ENCODE results near the gene LAMA2. TPM values are rescaled to one million over a fixed set of nuclear protein-coding genes. Genes with fewer than 3 reads are reported as not detected.

Gene LAMA2
- polyA plus RNA-seq, 1 donor from 2014 or later = 2.5 TPM

DNA sequence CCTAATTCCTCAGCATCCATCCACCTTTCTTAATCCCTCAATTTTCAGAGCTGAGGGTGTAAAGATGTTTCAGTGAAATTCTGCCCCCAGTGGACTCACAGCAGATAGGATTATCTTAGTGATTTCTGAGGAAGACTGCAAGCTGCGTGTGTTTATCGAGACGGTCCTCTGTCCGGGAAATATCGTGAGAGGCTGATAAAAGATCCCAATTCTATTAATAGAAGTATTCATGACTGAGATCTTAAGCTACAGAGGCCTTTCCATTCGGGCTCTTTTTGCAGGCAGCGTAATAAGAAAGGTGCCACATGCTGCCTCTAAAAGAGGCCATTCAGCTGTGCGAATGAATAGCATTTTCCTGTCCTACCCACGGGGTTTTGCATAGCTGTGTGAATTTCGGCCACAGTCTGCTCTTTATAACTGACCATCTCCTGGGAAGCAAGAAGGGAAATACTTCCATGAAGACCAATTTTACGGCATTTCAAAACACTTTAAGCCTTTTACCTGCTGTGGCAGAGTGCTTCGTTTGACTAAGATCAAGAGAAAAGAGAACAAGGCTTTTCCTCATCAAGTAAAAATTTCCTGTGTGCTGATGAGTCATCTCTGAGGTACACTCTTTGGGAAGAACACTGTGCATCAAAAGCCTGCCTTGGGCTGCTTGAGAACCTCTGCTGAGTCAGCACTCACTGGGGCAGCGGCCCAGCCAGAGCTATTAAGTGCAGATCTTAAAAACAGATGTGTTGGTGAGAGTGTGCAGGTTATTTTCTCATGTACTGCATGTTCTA, 618.2 kb downstream of the LAMA2 start:
- H4K20me1 ChIP-seq (ENCODE audit: insufficient read depth) = no peaks in the 10 kb centered on the region
- H3K4me2 ChIP-seq (ENCODE audit: low read length) = no peak overlapping the region
- H3K9ac ChIP-seq (ENCODE audit: low read length) = peak overlapping the region; percentile 31
- H3K9me3 ChIP-seq (ENCODE audit: low read length) = no peaks in the 10 kb centered on the region
- H3K36me3 ChIP-seq (ENCODE audit: insufficient read depth, low read length) = no peaks in the 10 kb centered on the region
- H3K9me2 ChIP-seq (ENCODE audit: insufficient read depth, low read length) = no peaks in the 10 kb centered on the region
- no peak overlapping the region for H2AFZ ChIP-seq (ENCODE audit: low read depth, low read length)
- H3K27me3 ChIP-seq (ENCODE audit: insufficient read depth, low read depth, low read length) = no peaks in the 10 kb centered on the region
- H3K79me2 ChIP-seq (replicated peaks; ENCODE audit: insufficient read depth, low read length) = no peaks in the 10 kb centered on the region
- no peaks in the 10 kb centered on the region for H3F3A ChIP-seq (ENCODE audit: insufficient read depth, low read length, poor library complexity, severe bottlenecking)
- peak overlapping the region; percentile 11 for H3K4me3 ChIP-seq (ENCODE audit: low read length)
- peak overlapping the region; percentile 76 for H3K27ac ChIP-seq (ENCODE audit: low read length)
- peak; percentile 60 for TF ChIP-seq CTCF (IDR thresholded peaks at IDR 0.05; ENCODE audit: poor library complexity, severe bottlenecking)
- peak; percentile 23 for TF ChIP-seq RAD21 (conservative IDR thresholded peaks at IDR 0.05)
- no peak for TF ChIP-seq POLR2AphosphoS5 (IDR thresholded peaks at IDR 0.05)
- TF ChIP-seq EZH2 (IDR thresholded peaks at IDR 0.05; ENCODE audit: borderline replicate concordance, insufficient read depth, low read length, poor library complexity, severe bottlenecking) = no peak
- no peak for TF ChIP-seq SMC3 (conservative IDR thresholded peaks at IDR 0.05; ENCODE audit: poor library complexity)
- no peak for TF ChIP-seq EP300 (conservative IDR thresholded peaks at IDR 0.05; ENCODE audit: poor library complexity, severe bottlenecking)
- no peak for TF ChIP-seq MXI1 (conservative IDR thresholded peaks at IDR 0.05; ENCODE audit: poor library complexity, severe bottlenecking)
- TF ChIP-seq, protein P1, sequence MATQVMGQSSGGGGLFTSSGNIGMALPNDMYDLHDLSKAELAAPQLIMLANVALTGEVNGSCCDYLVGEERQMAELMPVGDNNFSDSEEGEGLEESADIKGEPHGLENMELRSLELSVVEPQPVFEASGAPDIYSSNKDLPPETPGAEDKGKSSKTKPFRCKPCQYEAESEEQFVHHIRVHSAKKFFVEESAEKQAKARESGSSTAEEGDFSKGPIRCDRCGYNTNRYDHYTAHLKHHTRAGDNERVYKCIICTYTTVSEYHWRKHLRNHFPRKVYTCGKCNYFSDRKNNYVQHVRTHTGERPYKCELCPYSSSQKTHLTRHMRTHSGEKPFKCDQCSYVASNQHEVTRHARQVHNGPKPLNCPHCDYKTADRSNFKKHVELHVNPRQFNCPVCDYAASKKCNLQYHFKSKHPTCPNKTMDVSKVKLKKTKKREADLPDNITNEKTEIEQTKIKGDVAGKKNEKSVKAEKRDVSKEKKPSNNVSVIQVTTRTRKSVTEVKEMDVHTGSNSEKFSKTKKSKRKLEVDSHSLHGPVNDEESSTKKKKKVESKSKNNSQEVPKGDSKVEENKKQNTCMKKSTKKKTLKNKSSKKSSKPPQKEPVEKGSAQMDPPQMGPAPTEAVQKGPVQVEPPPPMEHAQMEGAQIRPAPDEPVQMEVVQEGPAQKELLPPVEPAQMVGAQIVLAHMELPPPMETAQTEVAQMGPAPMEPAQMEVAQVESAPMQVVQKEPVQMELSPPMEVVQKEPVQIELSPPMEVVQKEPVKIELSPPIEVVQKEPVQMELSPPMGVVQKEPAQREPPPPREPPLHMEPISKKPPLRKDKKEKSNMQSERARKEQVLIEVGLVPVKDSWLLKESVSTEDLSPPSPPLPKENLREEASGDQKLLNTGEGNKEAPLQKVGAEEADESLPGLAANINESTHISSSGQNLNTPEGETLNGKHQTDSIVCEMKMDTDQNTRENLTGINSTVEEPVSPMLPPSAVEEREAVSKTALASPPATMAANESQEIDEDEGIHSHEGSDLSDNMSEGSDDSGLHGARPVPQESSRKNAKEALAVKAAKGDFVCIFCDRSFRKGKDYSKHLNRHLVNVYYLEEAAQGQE (IDR thresholded peaks at IDR 0.05; ENCODE audit: borderline replicate concordance) = peak; percentile 46

- Histone ChIP-seq H3K9me3 (ENCODE audit: low read length) (no peaks in the 10 kb centered on the region), H3K9ac (ENCODE audit: low read length) (no peak overlapping the region), H3K9me2 (ENCODE audit: insufficient read depth, low read length) (no peaks in the 10 kb centered on the region), H3F3A (ENCODE audit: insufficient read depth, low read length, poor library complexity, severe bottlenecking) (no peaks in the 10 kb centered on the region), H3K36me3 (ENCODE audit: insufficient read depth, low read length) (no peaks in the 10 kb centered on the region), H3K4me3 (ENCODE audit: low read length) (peak overlapping the region; percentile 11), H3K27me3 (ENCODE audit: insufficient read depth, low read depth, low read length) (no peaks in the 10 kb centered on the region), H4K20me1 (ENCODE audit: insufficient read depth) (no peaks in the 10 kb centered on the region), H3K27ac (ENCODE audit: low read length) (peak overlapping the region; percentile 76), H3K79me2 (replicated peaks; ENCODE audit: insufficient read depth, low read length) (no peaks in the 10 kb centered on the region), H2AFZ (ENCODE audit: low read depth, low read length) (no peak overlapping the region), H3K4me2 (ENCODE audit: low read length) (no peak overlapping the region)
- peak; percentile 53 for TF ChIP-seq EP300 (conservative IDR thresholded peaks at IDR 0.05; ENCODE audit: poor library complexity, severe bottlenecking)
- TF ChIP-seq EZH2 (IDR thresholded peaks at IDR 0.05; ENCODE audit: borderline replicate concordance, insufficient read depth, low read length, poor library complexity, severe bottlenecking) = no peak
- no peak for TF ChIP-seq POLR2AphosphoS5 (IDR thresholded peaks at IDR 0.05)
- TF ChIP-seq, protein P1 (IDR thresholded peaks at IDR 0.05; ENCODE audit: borderline replicate concordance) = peak; percentile 24
- no peak for TF ChIP-seq CTCF (IDR thresholded peaks at IDR 0.05; ENCODE audit: poor library complexity, severe bottlenecking)
- TF ChIP-seq RAD21 (conservative IDR thresholded peaks at IDR 0.05) = peak; percentile 16
- peak; percentile 29 for TF ChIP-seq SMC3 (conservative IDR thresholded peaks at IDR 0.05; ENCODE audit: poor library complexity)
- no peak for TF ChIP-seq TAF1 (IDR thresholded peaks at IDR 0.05; ENCODE audit: low read depth)
- TF ChIP-seq MXI1 (conservative IDR thresholded peaks at IDR 0.05; ENCODE audit: poor library complexity, severe bottlenecking) = peak; percentile 26
Observed at GRCh38 chr6:129501740-129502660, 619.1 kb downstream of the LAMA2 start.
